GM10266 (cell line): ENCODE results near the gene PKD1L1.

Source experiments
- DNase-seq: peaks from one replicate; pipeline ENCODE4 v3.0.0; 2012; ENCODE audit errors: extremely low spot score
- CTCF ChIP-seq: IDR thresholded peaks from 2 replicates; pipeline ENCODE4 v1.5.1; 2012; ENCODE audit warnings: mild to moderate bottlenecking, low read depth; ENCODE audit not compliant: control insufficient read depth, insufficient read depth; ENCODE audit errors: missing control alignments

PKD1L1 gene

DNA sequence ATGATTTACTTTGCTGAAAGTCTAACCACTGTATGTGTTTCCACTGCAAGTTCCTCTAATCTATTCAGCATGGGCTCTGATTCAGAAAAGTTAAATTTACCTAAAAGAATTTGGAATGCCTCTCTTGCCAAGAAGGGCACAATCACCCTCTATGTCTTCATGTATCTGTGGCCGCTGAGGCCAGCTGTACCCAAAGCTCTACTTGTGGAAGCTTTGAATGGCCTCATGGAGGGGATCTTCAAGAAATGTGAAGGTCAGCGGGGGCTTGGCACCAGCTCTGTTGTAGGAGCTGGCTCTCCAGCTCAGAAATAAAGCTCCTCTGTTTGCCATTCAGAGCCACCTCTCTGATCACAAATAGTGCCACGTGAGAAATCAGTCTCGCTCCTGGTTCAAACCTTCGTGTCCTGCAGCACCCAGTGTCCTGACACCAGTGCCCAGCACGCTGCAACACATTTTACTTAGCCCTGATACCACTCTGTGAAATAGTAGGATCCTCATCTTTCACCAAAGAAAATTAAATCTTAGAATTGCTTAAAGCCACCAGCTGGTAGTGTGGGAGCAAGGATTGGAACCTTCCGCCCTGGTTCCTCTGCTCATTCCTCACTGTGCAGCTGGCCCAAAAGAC lies 61.1 kb downstream of the PKD1L1 start:
- no peak for TF ChIP-seq CTCF

DNA sequence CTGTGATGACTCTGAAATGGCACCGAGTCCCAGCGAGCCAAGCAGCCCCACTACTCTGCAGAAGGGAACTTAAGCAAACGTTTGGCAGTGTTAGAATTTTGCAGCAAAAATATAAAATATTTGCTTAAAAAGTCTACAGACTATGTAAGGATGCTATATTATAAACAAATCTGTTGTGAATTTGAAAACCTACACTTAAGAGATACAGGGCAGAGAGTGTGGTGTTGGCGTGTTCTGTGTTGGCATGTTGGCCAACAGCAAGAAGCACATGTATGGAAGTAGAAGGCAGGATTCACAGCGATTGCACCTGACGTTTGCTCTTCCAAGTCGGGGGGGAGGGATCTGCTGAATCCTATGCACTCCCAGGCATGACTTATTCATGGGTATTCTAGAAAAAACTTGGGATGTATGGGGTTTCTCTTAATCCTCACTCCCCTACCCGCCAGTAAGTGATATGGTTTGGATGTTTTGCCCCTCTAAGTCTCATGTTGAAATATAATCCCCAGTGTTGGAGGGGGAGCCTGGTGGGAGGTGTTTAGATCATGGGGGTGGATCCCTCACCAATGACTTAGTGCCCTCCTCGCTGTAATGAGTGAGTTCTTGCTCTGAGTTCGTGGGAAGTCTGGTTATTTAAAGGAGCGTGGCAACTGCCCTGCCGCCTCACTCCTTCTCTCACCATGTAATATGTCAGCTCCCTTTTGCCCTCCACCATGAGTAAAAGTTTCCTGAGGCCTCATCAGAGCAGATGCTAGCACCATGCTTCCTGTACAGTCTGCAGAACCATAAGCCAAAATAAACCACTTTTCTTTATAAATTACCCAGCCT lies 62.1 kb downstream of the PKD1L1 start:
- TF ChIP-seq CTCF, result no peak
- DNase-seq, result no peak

More for the DNA sequence above, 61.1 kb downstream of the PKD1L1 start:
- no peak for DNase-seq

DNA sequence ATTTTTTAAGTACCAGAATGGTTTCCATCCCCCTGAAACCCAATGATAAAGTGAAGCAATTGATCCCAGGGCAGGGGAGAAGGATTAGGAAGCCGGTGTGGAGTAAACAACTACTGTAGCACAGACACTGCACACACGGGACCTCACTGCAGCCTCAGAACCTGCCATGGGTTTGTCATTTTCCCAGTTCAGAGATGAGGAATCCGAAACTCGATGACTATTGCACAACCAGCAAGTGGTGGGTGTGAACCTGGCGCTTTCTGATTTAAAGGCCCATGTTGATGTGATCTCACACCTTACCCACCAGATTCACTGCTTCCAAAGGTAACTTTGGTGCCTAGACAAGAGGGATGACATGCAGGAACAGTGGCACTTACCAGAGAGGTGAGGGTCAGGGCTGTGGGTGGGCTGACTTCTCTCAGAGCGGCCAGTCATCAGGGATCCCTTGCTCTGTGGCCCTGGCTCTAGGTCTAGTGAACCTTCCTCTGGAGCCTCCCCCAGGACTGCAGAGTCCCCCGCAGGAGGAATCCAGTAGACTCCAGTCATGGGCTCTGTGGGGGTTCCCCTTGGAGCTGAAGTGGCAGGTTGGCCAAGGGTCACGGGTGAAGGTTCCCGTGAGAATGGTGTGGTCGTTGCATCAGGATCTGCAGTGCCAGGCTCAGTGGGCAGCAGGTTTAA lies 62.8 kb downstream of the PKD1L1 start:
- DNase-seq, result no peak
- TF ChIP-seq CTCF, result no peak

DNA sequence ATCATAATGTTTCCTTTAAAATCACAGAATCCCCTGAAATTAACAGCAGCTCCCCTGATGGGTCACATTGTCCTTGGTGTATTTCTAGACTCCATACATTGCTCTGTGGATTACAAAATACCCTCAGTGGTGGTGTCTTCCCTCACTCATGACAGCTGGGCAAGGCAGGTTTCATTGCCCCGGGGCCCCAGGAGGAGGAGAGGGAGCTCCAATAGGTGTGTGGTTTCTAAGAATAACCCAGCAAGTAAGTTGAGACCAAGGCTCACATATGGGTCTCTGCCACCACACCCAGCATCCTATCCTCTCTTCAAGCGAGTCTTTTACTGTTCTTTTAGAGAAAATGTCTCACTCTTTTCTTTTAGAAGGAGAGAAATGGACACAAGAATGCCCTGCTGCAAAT lies 63.6 kb downstream of the PKD1L1 start:
- DNase-seq, result no peak
- no peak for TF ChIP-seq CTCF

GRCh38 chr7:47882635-47883034 lies 65.6 kb downstream of the PKD1L1 start:
- no peak for TF ChIP-seq CTCF
- DNase-seq, result no peak

- no peak for DNase-seq
- TF ChIP-seq CTCF, result no peak
These were observed 67.0 kb downstream of the PKD1L1 start for GRCh38 chr7:47881256-47881655.
